GM23248 (cell line): ENCODE data around the gene TASL.

Experiments
- EZH2 ChIP-seq: fragments of 200-600 bp; sonication (generic); IDR thresholded peaks from 2 replicates; pipeline ENCODE4 v1.6.1; 2018; ENCODE audit warnings: antibody characterized with exemption, mild to moderate bottlenecking; ENCODE audit not compliant: insufficient read depth, poor library complexity, severe bottlenecking
- EZH2phosphoT487 ChIP-seq: fragments of 200-600 bp; sonication (generic); IDR thresholded peaks from 2 replicates; pipeline ENCODE4 v1.6.1; 2018; ENCODE audit warnings: antibody characterized with exemption, moderate library complexity, mild to moderate bottlenecking, low read depth; ENCODE audit not compliant: insufficient read depth

- TF ChIP-seq EZH2phosphoT487 (no peak), EZH2 (no peak)
These were observed 12.8 kb upstream of the TASL start for GRCh38 chrX:30590368-30590767.
